Glomerular visceral epithelial cell (primary cell): ENCODE results near the gene FHL2.

Experiments
- DNase-seq: peaks from one replicate; pipeline ENCODE4 v3.0.0-alpha.2; 2016; ENCODE audit errors: extremely low spot score

FHL2 gene

DNA sequence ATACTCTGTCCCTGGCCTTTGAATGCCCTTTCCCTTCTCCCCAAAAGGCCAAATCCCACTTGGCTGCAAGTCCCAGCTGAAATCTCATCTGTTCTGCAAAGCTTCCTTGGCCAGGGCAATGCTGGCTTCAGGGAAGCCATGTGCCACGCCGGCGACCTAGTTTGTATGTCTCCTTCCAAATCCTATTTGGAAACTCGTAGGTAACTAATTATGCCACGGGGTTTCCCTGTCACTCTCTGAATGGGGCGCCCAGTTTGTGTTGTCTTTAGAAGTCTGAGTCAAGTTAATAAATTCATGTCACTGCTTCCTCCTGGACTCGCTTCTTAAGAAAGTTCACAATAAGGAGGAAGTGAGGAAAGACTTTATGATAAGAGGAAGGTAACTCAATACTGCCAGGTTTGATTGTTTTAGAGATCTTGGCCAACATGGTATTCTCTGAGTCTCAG lies 19.1 kb downstream of the FHL2 start:
- DNase-seq = no peak

DNA sequence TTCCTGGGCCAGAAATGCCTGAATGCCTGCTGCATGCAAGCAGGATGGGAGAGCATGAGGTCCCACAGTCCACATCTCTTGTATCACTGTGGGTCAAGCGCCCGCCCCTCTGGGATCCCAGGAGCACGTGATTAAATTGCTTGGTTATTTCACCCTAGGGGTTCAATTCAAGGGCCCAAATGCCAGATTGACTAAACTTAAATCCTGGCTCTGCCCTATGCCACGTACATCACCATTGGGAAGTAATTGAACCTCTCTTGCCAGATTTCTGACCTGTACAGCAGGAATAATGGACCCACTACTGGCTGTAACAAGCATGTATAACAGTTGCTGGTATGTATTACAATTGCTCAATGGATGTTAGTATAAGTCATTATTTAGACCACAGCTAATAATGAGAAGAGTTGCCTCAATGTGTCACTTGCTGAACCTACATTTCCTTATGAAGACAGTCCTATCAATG lies 19.9 kb downstream of the FHL2 start:
- DNase-seq = no peak

DNA sequence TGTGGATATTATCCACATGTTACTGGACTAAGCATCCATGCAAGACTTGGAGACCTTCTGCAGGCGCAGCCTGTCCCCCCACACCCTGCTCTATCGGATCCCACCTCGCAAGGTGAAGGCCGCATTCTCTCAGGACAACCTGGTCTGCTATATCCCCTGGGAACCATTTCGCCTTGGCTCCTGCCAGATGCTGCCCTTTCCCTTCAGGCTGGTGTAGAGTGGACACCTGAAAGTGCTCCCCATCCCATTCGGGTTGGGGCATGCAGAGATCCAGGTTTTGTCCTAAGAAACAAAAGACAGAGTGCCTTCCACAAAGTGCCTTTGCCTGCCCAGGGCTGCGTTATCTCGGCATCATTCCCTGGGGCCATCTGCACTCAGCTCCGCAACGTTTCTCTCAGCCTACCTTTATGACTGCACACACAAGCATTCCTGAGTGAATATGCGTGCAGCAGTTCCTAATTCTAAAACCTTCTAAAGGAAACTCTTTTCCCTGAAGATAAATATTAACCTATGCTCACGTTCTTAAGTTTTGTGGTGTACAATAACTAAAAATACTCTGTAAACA lies 20.5 kb downstream of the FHL2 start:
- DNase-seq = no peak

DNA sequence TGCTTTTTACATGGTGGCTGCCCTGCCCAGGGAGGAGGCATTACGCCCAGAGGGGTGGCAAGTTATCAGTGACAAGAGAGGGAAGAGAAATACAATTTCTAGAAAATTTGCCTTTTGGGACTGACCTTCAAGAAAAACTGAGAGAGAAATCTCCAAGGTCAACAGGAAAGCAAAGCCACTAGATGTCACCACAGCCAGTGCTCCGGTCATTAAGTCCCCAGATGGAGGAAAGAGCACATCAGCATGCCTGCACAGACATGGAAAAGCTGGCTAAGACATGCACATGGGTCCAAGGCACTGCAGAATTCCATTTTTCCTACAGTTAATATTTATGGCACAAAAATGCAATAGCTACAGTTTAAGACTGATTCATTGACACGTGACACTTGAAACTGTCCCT lies 21.0 kb downstream of the FHL2 start:
- DNase-seq = no peak

DNA sequence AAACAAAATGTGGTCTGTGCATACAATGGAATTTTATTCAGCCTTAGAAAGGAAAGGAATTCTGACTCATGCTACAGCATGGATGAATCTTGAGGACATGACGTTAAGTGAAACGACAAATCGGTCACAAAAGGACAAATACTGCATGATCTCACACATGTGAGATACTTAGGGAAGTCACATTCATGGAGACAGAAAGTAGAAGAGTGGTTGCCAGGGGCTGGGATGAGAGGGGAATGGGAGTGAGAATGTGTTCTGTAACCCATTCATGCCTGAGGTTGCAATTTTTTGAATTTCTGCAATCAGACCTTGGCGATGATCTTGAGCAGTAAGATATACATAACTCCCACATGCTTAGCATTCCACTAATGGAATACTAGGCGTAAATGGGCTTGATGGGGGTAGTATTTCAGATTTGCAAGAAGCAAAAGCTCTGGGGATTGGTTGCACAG lies 22.0 kb downstream of the FHL2 start:
- DNase-seq = no peak

DNA sequence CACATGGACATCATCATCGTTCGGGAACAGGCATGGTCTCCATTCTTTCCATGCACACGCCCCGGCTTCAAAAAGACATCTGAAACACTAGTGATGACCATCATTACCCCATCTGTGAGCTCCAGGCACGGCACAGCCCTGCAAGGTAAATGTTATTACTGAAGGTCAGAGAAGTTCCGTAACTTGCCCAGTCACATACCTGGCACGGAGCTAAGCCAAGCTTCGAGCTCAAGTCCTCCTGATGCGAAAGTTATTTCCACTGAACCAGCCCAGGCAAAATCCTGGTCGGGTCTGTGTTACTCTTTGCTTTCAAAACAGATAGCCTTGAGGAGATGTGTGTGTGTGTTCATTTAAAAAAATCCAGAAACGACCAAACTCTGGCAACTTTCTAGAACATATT lies 22.8 kb downstream of the FHL2 start:
- no peak for DNase-seq

DNA sequence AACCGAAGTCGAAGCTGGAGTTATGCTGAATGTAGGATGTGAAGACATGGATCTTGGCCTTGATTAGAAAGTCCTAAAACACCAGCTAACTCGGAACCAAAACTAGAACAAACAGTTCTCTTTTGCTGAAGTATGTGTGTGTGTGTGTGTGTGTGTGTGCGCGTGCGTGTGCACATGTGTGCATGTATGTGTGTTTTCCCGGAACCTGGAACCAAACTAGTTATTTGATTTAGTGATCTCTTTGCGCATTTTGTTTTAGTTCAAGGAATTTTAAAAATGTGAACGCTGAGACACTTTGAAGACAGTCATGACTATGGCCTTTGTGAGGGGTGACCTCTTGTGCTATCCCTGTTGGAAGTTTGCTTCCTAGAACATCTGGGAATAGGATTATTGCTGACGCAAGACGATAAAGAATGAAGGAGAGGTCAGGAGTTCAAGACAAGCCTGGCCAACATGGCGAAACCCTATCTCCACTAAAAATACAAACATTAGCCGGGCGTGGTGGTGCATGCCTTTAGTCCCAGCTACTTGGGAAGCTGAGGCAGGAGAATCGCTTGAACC lies 23.8 kb downstream of the FHL2 start:
- no peak for DNase-seq

DNA sequence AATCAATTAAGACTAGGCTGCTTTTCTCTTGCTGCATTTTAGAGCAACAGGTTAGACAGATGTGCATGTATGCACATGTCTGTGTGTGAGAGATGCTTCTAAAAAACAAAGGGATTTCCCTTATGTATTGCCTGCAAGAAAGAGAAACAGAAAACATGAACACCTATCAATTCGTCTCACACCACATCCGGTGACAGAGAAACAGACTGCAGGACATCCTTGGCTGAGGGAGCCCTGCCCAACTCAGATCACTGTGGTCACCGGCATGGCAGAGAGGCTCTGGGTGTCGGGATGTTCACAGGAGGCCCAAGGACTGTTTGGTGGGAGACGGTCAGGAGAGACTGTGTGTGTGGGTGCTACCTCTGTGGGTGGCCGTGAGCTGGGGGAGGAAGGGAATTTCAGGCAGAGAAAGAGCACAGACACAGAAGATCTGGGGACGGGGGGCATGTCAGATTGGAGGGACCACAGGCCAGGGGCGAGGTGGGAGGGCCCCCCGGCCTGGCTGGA lies 24.9 kb downstream of the FHL2 start:
- DNase-seq = no peak

DNA sequence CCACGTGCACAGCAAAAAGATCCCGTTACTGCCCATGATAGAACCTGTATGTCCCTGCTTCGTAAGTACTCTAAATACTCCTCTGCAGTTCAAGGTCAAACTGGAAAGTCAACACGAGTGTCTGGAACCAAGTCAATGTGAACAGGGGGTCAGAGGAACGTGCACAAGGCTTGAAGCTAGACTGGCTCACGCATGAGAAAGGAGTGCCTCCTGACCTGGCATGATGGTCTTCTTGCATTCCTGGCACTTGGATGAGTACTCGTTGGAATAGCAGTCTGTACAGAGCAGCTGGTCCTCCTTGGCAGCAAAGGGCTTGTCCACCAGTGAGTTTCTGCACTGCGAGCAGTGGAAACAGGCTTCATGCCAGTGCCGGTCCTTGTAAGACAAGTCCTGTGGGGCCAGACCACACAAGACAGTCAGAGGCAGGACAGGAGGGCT lies 25.5 kb downstream of the FHL2 start:
- no peak for DNase-seq

DNA sequence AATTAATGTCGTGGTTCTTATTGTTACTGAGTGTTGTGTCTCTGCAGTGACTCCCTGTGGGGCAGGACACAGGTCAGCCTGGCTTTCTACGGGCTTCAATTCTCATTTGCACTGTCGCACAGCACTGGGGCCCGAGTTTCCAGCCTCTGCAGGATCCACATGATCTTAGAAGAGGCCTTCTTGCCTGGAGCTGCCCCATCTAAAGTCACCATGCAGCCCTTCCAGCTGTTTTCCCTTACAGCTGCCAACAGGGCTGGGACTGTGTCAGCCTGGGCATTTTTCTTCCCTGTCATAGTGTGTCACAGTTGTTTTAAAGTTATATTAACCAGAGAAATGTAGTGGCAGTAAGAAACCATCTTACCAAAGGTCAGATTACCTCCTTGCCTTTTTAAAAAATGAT lies 27.0 kb downstream of the FHL2 start:
- no peak for DNase-seq

DNA sequence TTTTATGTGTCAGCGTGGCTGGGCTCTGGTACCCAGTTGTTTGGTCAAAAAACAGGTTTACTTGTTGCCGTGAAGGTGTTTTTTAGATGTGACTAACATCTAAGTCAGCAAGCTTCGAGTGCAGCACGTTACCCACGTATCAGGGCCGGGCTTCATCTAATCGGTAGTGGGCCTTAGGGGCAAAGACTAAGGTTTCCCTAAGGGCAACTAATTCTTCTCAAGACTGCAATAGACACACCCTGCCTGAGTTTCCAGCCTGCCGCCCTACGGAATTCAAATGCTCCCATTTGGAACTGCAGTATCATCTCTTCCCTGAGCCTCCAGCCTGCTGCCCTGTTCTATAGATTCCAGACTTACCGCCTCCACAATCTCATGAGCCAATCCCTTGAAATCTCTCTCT lies 27.7 kb downstream of the FHL2 start:
- DNase-seq = no peak

DNA sequence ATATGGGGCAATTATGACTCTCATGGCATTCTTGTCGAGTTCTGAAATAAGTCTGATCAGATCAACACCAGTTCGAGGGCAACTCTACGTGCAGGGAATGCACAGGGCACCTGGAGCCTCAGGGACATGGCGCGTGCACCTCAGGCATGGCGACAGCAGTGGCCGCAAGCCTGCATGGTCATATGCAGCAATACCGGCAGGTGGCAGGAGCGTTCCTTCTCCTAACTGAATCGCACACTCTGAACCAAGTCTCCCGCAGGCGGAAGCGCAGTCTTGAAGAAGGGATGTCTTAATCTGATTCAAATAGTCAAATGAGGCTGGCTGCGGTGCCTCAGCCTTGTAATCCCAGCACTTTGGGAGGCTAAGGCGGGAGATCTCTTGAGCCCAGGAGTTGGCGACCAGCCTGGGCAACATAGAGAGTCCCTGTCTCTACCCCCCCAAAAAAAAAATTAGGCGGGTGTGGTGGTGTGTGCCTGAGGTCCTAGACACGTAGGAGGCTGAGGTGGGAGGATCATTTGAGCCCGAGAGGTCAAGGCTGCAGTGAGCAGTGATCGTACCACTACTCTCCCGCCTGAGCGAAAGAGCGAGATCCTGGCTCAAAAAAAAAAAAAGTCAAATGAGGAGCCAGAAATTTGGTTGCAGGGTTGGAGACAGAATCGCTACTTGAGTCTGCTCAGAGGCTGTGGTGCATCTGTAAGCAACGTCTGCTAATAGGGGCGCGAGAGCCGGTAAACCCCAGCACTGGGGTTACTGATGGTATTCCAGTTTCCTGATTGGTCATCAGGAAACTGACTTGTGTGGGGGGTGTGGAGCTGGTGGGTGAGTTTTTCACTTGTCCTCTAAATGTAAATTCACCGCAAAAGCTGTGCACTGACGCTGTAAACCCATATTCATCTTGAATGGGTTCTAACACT lies 28.8 kb downstream of the FHL2 start:
- DNase-seq = peak; percentile 79

DNA sequence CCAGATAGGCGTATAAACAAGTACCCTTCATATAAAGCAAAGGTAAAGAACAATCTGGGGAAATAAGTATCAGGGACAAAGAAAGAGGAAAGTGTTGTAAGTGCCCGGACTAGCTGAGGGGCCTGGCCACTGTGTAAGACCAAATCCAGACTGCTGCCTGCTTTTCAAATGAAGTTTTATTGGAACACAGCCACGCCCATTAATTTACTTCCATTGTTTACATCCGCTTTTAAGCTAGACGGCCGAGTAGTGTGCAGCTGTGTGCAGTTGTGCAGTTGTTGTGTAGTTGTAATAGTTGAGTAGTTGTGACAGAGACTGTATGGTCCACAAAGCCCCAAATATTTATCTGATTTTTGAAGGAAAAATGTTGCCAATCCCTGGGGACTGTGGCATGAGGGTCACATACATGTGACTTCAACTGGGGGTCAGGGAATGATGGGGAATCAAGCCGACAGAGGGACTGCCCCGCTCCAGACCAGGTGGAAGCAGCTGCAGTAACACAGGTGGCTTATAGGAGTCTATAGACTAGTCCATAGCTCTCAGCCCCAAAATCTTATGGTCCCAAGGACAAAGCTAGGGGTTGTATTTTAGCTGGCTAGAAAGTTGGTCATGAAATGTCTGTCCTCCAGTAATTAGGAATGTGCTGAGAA lies 30.0 kb downstream of the FHL2 start:
- no peak for DNase-seq

DNA sequence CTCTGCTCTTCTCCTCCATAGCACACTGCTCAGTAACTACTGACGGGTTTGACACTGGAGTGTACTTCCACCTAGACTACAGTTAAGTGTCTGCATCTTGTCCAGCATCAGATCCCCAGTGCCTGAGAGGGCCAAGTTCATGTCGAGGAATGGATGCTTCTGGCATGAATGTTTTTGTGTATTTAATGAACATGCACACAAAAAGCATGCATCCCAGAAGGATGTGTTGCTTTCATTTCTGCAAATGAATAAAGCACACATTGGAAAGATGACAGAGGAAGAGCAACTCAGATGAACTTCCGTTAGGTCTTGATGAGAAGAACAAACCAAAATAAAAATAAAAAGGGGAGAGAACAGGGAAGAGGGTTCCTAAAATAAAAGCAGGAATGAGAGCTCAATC lies 33.6 kb downstream of the FHL2 start:
- DNase-seq = no peak

DNA sequence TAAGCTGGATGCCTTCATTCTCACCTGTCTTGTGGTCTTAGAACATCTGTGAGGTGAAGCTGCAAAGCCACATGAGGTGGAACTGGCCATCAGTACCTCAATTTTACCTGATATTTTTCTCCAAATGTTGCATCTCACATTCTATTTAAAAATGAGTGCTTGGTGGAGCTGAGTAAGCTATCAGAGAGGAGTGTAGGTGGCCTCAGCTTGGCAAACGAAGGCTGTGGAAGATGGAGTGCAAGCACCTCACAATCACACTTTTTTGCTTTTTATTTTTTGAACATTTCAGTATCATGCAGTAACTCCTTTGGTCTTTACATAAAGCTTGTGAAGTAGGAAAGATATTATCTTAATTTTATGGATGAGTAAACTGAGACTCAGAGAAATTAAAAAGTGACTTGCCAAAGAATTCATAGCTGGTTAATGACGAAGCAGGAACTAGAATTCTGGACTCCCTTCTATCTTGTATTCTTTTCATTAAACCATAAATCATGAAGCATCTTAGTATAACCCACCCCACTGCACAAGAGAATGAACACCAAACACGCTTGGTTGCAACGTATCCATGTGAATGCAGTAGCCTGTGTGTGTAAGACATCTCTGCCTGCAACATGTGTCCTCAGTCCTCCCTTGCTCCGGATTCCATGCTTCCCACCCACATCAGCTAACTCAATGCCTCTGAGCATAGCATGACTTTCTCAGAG lies 34.3 kb downstream of the FHL2 start:
- no peak for DNase-seq

DNA sequence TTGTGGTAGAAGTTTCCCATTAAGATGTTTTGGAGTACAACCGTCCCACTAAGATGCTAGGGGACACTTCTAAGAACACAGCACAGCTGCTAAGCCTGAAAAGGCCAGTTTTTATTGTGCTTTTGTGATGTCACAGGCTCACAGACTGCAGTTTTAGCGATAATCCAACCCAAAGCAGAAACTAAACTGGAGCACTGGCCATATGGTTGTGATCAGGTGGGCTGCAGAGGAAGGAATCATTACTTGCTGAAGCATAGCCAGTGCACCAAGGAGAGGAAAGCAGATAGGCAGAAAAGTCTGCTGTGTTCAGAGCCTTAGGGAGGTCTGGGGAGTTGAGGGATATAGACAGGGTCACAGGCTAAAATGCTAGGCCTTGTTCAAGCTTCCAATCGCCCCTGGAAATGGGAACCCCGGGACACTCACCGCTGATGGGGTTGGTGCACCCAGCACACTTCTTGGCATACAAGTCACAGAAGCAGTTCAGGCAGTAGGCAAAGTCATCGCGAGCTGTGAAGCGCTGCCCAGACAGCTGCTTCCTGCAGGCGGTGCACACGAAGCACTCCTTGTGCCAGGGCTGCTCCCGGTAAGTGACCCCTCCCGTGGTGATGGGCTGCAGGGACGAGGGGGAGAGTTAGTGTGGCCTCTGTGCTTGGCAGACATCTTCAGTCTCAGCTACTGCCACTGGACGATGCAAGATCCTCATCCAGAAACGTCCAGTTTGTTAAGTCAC lies 35.8 kb downstream of the FHL2 start:
- DNase-seq = no peak

DNA sequence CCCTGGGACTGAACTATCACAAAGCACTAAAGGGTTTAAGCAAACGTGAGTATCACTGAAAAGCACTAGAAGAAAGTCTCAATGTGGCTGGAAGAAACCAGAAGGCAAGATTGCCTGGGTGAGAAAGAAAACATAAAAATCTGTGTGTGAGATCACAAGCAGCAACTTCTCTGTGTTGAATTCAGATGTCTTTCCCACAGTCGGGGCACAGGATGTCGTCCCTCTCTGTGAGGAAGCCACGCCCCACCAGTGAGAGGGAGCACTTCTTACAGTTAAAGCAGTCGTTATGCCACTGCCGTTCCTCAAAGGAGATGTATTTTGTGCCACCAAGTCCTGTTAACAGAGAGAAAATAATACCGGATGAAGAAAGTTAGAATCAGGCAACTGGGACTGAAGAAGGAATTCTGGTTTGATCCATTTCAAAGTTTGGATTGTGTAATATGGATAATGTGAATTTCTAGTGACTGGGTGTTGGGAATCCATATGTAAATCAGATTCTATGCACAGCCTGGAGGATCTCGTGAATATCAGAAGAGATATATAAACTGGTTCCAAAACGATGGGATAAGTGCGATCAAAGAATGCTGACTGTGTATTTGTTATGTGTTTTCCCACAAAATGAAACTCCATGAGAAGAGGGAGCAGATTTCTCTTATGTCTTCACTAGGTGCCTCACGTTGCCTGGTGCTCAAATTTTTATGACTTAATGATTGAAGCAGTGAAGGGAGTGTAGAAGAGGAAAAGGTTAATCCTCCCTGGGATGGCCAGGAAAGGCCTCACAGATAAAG lies 37.6 kb downstream of the FHL2 start:
- DNase-seq = no peak

DNA sequence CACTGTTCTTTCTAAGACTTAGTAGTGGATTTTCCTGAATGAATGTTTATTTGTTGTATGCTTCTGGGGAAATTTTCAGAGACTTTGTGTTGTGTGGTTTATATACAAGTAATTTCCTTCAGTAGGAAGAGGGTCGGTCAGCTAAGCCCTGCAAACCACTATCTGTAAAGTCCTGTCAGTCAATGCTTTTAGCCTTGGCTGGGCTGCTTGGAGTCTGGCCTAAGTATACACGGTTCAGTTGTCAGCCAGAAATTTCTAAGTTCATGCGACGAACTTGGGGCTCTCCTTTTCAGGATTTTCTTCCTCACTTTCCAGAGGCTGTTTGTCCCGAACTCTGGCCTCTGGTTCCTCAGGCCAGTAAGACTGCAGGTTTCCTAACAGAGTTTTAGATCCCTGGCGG lies 40.3 kb downstream of the FHL2 start:
- DNase-seq = no peak

DNA sequence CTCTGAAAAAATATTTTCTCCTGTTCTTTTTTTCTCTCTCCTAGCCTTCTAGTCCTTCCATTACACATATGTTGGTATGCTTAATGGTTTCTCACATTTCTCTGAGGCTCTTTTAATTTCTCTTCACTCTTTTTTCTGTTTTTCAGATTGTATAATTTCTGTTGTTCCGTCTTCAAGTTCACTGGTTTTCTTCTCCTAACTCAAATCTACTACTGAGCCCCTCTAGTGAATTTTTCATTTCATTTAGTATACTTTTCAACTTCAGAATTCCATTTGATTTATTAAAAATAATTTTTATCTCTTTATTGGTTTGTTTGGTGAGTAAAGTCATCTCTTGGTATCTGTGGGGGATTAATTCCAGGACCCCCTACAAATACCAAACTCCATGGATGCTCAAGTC lies 41.7 kb downstream of the FHL2 start:
- no peak for DNase-seq

DNA sequence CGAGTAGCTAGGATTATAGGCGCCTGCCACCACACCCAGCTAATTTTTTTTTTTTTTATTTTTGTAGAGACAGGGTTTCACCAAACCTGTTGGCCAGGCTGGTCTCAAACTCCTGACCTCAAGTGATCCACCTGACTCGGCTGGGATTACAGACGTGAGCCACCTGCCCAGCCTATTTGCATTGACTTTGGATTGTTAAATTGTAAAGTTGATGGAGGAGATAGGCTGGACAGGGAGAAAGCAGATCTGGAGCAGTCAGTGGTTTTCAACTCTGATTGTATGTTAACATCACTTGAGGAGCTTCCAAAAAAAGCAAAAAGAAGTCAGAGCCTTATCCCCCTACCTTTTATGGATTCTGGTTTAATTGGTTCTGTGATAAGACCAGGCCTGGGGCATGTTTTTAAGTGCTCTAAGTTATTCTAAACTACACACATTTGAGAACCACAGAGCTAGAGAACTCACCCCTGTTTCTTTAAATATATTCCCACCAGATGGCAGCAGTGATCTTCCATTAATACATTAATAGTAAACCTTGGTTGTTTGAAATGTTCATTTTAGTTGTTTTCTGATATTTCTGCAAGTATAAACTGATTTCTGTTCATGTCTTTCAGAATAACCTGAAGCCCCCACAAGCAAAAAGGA lies 54.0 kb downstream of the FHL2 start:
- no peak for DNase-seq
